OCI-LY3 (cell line): ENCODE data around the gene TBC1D13.

Experiments
- H2AFZ ChIP-seq: fragments of 200-600, 300-600 bp; shearing (Covaris generic); 2 replicates; pipeline ENCODE4 v1.6.0; 2014; ENCODE audit warnings: antibody characterized with exemption, low read depth, low read length
- H3K27ac ChIP-seq: fragments of 200-600, 300-600 bp; sonication (generic); 2 replicates; pipeline ENCODE4 v1.5.1; 2014; ENCODE audit warnings: mild to moderate bottlenecking, low read length, moderate library complexity, mixed read lengths
- H3K27me3 ChIP-seq: fragments of 200-600, 300-600 bp; sonication (generic); 2 replicates; pipeline ENCODE4 v1.6.1; 2014; ENCODE audit warnings: low read depth, low read length, mixed read lengths
- H3K36me3 ChIP-seq: fragments of 200-600, 300-600 bp; sonication (generic); replicated peaks from 2 replicates; pipeline ENCODE3; 2014; ENCODE audit warnings: low read depth, low read length, mixed read lengths
- H3K4me1 ChIP-seq: fragments of 300-600, 200-600 bp; sonication (generic); 2 replicates; pipeline ENCODE4 v1.6.1; 2014; ENCODE audit warnings: low read length, mixed read lengths
- H3K4me2 ChIP-seq: fragments of 200-600, 300-600 bp; sonication (generic); 2 replicates; pipeline ENCODE4 v1.6.1; 2014; ENCODE audit warnings: low read length, mixed read lengths
- H3K4me3 ChIP-seq: fragments of 300-600, 200-600 bp; sonication (generic); 2 replicates; pipeline ENCODE4 v1.5.1; 2014; ENCODE audit warnings: antibody characterized with exemption, mild to moderate bottlenecking, low read length, moderate library complexity
- H3K79me2 ChIP-seq: fragments of 300-600, 200-600 bp; shearing (Covaris generic); 2 replicates; pipeline ENCODE4 v1.6.1; 2014; ENCODE audit warnings: mild to moderate bottlenecking, low read length, mixed read lengths
- H3K9ac ChIP-seq: fragments of 300-600, 200-600 bp; shearing (Covaris generic); 2 replicates; pipeline ENCODE4 v1.6.0; 2014; ENCODE audit warnings: mild to moderate bottlenecking, low read length, moderate library complexity
- H3K9me3 ChIP-seq: fragments of 200-600, 300-600 bp; shearing (Covaris generic); 2 replicates; pipeline ENCODE4 v1.6.1; 2014; ENCODE audit warnings: low read length, mixed read lengths; ENCODE audit not compliant: insufficient read depth
- H4K20me1 ChIP-seq: fragments of 200-600, 300-600 bp; sonication (generic); 2 replicates; pipeline ENCODE4 v1.6.1; 2016; ENCODE audit warnings: low read length, mixed read lengths; ENCODE audit not compliant: insufficient read depth
- EZH2phosphoT487 ChIP-seq: fragments of 200-600 bp; shearing (Covaris generic); IDR thresholded peaks from 2 replicates; pipeline ENCODE4 v1.6.1; 2018; ENCODE audit warnings: antibody characterized with exemption, mixed run types, low read depth
- TF ChIP-seq, protein P1 (sequence below): fragments of 200-600, 300-600 bp; sonication (generic); IDR thresholded peaks from 2 replicates; pipeline ENCODE4 v1.5.1; 2014; ENCODE audit warnings: antibody characterized with exemption, low read length, low read depth

Gene TBC1D13

DNA sequence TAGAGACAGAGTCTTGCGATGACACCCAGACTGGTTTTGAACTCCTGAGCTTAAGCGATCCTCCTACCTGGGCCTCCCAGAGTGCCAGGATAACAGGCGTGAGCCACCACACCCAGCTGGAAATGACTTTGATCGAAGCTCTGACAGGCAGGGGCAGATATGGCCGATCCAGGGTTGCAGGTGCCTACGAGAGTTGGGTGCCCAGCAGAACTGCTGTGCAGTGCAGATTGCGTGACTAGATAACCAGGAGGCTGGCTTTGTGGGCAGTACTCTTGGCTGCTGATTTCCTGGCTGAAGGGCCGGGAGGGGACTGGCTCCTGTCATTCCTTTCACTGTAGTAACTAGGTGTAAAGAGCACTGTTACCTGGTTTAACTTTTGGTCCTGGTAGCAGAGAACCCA lies 11.8 kb downstream of the TBC1D13 start:
- no peaks in the 10 kb centered on the region for H3K4me1 ChIP-seq
- H2AFZ ChIP-seq: no peak overlapping the region
- no peaks in the 10 kb centered on the region for H3K27me3 ChIP-seq
- H3K9ac ChIP-seq: no peak overlapping the region
- no peaks in the 10 kb centered on the region for H3K79me2 ChIP-seq
- H3K36me3 ChIP-seq: peaks cover 13% of the 10 kb centered on the region
- TF ChIP-seq, protein P1, sequence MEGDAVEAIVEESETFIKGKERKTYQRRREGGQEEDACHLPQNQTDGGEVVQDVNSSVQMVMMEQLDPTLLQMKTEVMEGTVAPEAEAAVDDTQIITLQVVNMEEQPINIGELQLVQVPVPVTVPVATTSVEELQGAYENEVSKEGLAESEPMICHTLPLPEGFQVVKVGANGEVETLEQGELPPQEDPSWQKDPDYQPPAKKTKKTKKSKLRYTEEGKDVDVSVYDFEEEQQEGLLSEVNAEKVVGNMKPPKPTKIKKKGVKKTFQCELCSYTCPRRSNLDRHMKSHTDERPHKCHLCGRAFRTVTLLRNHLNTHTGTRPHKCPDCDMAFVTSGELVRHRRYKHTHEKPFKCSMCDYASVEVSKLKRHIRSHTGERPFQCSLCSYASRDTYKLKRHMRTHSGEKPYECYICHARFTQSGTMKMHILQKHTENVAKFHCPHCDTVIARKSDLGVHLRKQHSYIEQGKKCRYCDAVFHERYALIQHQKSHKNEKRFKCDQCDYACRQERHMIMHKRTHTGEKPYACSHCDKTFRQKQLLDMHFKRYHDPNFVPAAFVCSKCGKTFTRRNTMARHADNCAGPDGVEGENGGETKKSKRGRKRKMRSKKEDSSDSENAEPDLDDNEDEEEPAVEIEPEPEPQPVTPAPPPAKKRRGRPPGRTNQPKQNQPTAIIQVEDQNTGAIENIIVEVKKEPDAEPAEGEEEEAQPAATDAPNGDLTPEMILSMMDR: no peak
- no peak for TF ChIP-seq EZH2phosphoT487
- H3K4me3 ChIP-seq: no peak overlapping the region
- no peak overlapping the region for H3K4me2 ChIP-seq
- H3K27ac ChIP-seq: no peak overlapping the region
- H4K20me1 ChIP-seq: no peaks in the 10 kb centered on the region
- H3K9me3 ChIP-seq: no peaks in the 10 kb centered on the region

DNA sequence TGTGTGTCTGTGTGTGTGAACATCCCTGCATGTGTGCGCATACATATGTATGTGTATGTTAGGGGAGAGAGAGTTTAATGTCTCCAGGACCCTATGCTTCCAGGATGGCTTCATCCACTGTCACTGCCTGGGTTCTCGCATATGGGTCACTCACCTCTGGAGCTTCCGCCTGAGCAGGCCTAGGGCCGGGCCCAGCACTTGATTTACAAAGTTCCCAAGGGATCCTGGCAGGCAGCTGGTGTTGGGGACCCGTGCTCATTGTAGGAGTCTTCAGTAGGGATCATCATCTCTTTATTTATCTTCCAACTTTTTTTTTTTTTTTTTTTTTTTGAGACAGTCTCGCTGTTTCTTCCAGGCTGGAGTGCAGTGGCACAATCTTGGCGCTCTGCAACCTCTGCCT lies 13.0 kb downstream of the TBC1D13 start:
- Histone ChIP-seq H3K4me3 (no peak overlapping the region), H4K20me1 (no peaks in the 10 kb centered on the region), H3K27ac (no peak overlapping the region), H3K79me2 (no peaks in the 10 kb centered on the region), H3K36me3 (peaks cover 12% of the 10 kb centered on the region), H3K9me3 (no peaks in the 10 kb centered on the region), H3K9ac (no peak overlapping the region), H2AFZ (no peak overlapping the region), H3K4me1 (no peaks in the 10 kb centered on the region), H3K4me2 (no peak overlapping the region), H3K27me3 (no peaks in the 10 kb centered on the region)
- TF ChIP-seq, protein P1: no peak
- no peak for TF ChIP-seq EZH2phosphoT487

DNA sequence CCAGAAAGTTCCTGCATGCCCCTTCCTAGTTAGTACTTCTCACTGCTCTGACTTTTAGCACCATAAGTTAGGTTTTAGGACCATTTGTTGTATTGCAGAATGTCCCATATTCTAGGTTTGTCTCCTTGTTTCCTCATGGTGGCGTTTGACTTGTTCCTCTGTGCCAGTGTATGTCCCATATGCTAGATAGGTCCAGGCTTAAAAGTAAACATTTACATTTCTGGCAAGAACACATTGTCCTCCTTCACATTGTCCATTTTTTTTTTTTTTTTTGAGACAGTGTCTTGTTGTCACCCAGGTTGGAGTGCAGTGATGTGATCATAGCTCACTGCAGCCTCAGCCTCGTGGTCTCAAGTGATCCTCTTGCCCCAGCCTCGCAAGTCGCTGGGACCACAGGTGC lies 15.4 kb downstream of the TBC1D13 start:
- Histone ChIP-seq H3K36me3 (peaks cover 20% of the 10 kb centered on the region), H2AFZ (no peak overlapping the region), H3K4me2 (no peak overlapping the region), H3K4me3 (no peak overlapping the region), H3K4me1 (no peaks in the 10 kb centered on the region), H3K9ac (no peak overlapping the region), H3K27ac (no peak overlapping the region), H3K9me3 (no peaks in the 10 kb centered on the region), H3K27me3 (no peaks in the 10 kb centered on the region), H3K79me2 (no peaks in the 10 kb centered on the region), H4K20me1 (no peaks in the 10 kb centered on the region)
- no peak for TF ChIP-seq EZH2phosphoT487
- TF ChIP-seq, protein P1: no peak

DNA sequence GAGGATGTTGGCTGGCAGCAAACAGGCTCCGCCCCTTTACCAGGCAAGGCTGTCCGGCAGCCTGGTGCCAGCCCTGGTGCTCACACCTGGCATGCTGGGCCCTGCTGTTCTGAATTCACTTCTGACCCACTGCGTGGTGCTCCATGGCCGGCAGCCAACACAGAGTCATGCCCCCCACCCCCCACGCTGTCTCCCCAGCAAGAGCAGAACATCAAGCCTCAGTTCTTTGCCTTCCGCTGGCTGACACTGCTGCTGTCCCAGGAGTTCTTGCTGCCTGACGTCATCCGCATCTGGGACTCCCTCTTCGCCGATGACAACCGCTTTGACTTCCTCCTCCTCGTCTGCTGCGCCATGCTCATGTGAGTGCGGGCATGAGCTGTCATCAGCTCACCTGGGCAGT lies 18.6 kb downstream of the TBC1D13 start:
- H3K27ac ChIP-seq: no peak overlapping the region
- no peaks in the 10 kb centered on the region for H3K9me3 ChIP-seq
- no peaks in the 10 kb centered on the region for H3K79me2 ChIP-seq
- H2AFZ ChIP-seq: no peak overlapping the region
- H3K27me3 ChIP-seq: no peaks in the 10 kb centered on the region
- H3K36me3 ChIP-seq: peaks cover 16% of the 10 kb centered on the region
- no peaks in the 10 kb centered on the region for H4K20me1 ChIP-seq
- H3K4me2 ChIP-seq: no peak overlapping the region
- no peak overlapping the region for H3K4me3 ChIP-seq
- H3K4me1 ChIP-seq: no peaks in the 10 kb centered on the region
- TF ChIP-seq, protein P1: no peak
- TF ChIP-seq EZH2phosphoT487: no peak
- H3K9ac ChIP-seq: no peak overlapping the region
